Measurements from ENCODE around the gene ETS2.

DNA sequence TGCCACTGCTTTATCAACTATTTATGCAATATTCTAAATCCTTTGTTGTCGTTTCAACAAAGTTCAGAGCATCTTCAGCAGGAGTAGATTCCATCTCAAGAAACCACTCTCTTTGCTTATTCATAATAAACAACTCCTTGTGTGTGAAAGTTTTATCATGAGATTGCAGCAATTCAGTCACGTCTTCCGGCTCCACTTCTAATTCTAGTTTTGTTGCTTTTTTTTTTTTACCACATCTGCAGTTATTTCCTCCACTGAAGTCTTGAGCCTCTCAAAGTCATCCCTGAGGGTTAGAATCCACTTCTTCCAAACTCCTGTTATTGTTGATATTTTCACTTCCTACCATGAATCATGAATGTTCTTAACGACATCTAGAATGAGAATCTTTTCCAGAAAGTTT, 14.8 kb upstream of the ETS2 start:
- TF ChIP-seq POLR2A (IDR thresholded peaks at IDR 0.05) = no peak
- no peak for TF ChIP-seq CTCF (IDR thresholded peaks at IDR 0.05)
